HG02938 (cell line): ENCODE results near the gene MEGF9.
"Not testable (repeated sequence)": the region's sequence is repeated elsewhere in the genome, so short reads cannot be mapped to it uniquely, and the experiment has no call there.

ENCODE experiments used
- ATAC-seq: cut with Tn5 transposase; IDR thresholded peaks from one replicate; pipeline ENCODE4 v1.9.1; 2021; ENCODE audit warnings: mild to moderate bottlenecking, moderate library complexity; ENCODE audit not compliant: unreplicated experiment

Gene MEGF9

DNA sequence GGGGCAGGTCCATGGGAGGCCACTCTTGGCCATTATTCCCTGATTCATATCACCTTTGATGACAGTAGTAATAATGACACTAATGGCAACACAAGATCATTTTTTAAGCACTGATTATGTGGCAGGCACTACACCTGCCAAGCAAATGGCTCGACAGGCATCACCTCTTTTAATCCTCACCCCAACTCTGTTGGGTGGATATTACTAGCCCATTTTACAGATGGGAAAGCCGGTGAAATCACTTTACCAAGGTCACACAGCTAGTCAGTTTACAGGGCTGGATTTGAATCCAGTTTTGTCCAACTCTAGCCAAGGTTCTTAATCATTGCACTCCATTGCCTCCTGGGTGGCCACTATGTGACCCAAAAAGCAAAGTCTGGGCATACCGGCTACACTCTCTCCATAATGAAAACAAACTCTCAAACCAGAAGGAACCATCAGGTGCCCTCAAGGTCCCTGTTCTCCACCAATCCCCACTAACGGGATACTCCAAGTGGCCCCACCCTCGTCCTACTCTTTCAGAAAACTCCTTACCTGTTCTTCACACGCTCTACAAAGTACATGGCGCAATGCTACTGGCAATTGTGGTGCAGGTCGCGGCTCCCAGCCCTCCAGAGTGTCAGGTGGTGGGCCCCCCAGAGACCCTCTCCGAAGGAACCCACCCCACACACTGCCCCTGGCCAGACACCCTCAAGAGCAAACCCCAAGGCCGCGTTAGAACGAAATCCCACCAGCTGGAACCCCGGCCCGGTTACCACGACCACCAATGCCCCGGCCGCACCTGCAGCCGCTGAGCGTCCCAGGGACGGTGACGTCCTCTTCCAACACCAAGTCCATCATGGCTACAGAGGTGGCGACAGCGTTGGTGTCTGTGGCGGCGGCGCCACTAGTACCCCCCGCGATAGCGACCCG, 134.9 kb downstream of the MEGF9 start:
- ATAC-seq: peak; percentile 32

DNA sequence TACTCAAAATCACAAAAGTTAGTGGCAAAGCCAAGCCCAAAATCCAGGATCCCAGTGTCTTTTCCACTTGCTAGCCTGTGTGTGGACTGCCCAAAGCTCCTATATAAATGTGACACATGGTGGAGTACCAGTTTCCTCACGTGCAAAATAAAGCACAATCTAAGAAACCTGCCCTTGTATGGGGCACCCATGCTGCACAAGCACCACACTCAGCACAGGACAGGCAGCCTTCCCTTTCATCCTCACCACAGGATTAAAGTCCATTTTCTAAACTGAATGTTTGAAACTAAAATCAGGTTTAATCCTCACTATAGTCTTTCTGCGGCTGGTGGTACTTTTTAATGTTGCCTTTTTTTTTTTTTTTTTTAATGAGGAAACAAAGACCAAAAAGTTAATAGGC, 139.8 kb downstream of the MEGF9 start:
- ATAC-seq: no peak

DNA sequence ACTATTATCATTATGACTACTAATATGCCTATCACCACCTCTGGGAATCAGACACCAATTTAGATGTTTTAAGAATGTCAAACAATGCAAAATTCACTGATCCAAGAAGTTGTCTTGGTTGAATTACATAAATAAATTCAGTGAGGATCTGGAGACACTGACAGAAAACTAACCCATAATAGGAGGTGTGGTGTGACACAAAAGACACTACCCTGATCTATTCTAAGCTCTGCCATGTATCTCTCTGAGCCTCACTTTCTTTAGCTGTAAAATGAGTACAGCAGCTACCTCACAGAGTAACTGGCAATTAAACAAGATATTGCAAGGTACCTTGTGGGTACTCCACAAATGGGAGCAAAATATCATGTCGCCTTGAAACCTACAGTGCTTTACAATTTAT, 141.8 kb downstream of the MEGF9 start:
- no peak for ATAC-seq

DNA sequence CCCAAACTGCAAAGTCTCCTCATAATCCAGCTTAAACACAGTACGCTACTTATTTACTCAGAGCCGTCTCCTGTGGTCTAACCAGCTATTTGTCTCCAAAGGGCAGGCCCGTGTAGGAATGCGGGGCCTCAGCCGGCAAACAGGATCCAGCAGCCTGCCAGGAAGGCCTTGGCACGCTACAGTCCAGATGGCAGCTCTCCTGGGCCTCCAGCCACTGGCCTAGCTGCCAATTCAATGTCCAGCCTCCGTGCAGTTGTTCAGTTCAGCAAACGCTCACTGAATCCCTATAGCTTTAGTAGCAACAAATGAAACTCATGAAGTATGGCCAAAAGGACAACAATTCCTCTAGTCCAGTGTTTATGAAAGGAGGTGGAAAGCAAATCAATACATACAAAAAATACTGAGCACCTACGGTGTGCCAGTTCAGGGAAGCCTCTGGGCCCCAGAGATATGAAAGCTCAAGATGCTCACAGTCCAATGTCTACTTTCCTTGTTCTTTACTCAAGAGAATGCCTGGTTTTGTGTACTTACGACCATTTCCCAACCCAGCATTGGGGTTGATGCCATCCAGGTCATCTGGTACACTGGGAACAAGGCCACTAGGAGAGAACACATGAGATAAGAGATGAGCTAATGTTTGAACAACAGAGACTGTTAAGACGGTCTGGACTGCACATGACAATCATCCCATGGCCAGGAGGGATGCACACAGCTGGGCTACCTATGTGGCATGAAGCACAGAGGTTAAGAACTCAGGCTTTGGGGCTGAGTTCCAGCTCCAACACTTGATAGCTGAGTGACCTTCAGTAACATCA, 142.6 kb downstream of the MEGF9 start:
- ATAC-seq: no peak

DNA sequence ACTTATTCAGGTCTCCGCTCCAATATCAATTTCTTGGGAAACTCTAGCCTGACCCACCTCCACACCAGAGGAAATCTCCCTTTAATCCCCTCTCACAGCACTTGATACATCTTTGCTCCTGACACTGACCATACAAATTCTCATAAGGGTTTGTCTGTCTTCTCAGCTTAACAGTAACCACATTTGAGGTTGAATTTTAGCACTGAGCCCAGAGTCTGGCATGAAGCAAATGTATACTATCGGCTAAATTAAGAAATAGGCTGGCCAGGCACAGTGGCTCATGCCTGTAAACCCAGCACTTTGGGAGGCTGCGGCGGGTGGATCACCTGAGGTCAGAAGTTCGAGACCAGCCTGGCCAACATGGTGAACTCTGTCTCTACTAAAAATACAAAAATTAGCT, 144.0 kb downstream of the MEGF9 start:
- ATAC-seq: no peak

DNA sequence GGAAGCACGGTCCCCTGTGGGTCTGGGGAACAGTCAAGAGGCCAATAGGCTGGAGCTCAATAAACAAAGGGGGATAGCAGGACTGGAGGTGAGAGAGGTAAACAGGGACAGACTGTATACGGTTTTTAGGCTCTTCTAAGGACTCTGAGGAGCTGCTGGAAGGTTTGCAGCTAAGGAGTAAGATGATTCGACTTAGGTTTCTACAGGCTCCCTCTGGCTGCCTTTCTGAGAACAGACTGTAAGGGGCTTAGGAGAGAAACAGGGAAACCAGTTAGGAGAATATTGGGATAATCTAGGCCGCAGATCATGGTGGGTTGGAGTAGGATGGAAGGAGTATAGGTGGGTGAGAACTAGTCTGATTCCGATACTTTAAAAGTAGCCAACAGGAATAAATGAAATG, 144.7 kb downstream of the MEGF9 start:
- ATAC-seq: no peak

DNA sequence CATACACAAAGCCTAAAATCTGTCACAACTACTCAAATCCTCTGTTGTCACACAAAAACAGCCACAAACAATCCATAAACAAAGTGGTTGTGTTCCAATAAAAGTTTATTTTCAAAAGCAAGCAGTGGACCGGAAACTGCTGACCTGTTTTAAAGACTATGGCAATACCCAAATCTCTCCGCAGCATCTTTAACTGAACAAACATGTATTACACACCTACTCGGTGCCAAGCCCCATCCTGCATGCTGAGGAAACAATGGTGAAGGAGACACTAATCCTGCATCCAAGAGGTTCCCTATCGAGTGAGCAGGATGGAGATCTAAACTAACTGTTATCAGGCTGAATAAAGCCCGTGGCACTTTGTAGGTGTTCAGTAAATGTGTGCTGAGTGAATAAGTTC, 145.5 kb downstream of the MEGF9 start:
- ATAC-seq: no peak

DNA sequence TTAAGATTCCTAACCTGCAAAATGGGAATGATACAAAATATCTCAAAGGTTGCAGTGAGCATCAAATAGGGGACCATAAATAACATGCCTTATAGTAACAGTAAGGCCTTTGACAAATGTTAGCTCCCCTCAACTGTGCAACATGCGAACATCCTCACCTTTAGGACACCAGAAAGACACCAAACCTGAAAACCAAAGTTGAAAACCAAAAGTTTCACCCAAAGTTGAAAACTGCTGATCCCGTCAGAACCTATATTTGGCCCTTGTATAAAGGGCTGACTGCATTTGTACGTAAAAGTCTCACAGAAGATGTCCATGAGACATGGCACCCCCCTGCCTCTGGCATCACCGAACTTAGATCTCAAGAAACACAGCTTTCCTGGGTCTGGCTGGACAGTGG, 146.4 kb downstream of the MEGF9 start:
- no peak for ATAC-seq

DNA sequence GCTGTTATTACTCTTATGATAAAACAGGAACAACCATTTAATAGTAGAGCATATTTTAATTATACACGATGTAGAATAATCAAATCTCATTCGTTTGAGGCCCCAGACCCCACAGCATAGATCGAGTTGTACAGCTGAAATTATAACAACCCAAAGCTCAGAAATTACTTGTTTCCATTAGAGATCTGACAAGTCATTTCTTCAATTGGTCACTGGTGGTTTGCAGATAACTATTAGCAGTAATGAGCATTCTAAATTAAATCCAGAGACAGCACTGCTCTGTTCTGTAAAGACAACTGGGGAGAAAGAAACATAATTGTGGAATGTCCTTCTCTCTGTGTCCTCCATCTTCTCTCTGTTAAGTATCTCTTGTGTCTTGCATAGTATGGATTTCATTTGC, 147.2 kb downstream of the MEGF9 start:
- no peak for ATAC-seq

DNA sequence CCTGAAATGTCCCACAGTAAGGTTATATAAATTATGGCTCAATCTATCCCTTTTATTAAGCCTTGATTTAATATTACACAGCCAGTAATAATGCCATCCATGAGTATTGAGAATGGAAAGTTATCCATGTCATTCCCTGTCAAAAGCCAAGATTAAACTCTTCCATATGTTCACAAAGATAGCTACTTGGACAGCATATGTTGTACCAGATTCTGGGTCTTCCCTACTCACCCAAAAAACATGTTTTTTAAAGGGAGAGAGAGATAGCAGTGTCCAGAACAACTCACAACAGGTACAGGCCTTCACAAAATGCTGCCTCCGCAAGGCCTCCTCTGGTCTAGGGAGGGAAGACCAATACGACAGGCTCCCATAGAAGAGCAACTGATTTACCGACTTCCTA, 149.7 kb downstream of the MEGF9 start:
- no peak for ATAC-seq

DNA sequence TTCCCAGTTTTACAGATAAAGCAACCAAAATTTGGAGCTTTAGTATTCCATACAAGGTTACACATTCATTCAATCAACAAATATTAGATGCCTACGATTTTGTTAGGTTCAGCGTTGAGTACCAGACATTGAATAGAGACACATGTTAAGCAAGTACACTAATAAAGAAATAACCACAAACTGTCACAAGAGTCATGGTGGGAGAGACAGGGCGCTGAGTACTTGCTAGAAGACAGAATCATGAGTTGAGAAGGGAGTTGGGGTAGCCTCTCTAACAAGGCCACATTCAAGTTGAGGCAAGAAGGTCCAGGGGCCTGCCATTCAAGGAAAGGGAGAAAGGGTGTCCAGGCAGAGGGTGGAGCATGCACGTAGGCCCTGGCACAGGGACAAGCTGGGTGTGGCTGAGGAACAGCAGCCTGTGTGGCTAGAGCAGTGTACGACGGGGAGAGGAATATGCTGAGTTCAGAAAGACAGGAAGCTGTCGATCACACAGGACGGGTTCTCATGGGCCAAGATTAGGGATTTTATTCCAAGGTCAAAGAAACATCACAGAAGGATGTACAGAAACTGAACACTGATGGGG, 151.3 kb downstream of the MEGF9 start:
- ATAC-seq: no peak

DNA sequence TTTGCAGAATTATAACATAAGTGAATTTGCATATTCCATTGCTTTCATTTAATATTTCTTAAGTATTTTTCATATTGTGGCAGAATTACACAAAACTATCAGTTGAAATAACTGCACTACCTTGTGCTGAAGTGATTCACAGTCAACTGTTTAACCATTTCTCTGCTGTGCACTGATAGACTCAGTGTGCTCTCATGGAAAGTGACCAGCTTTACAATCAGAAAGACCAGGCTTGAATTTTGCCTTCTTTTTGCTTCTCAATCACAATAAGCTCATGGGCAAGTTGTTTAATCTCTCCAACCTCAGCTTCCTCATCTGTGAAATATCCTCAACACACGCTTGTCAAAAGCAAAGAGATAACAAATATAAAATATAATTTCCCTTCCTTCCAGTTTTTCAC, 152.6 kb downstream of the MEGF9 start:
- ATAC-seq: no peak

DNA sequence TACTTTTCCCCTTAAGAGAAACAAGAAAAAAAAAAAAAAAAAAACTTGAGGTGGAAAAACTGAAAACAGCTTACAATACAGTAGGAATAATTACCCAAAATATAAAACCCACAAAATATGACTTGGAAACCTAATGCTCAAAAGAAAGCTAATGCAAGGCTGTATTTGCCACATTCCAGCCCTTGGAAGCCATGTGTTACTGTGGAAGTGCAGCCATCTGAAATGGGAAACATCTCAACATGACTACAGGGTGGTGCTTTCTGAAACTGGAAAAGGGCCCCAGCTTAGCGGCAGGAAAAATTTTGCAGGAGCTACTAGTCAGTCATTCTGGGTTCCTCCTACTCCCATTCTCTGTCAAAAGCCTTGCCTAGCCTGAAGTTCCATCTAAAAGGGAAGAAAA, 154.7 kb downstream of the MEGF9 start:
- no peak for ATAC-seq

DNA sequence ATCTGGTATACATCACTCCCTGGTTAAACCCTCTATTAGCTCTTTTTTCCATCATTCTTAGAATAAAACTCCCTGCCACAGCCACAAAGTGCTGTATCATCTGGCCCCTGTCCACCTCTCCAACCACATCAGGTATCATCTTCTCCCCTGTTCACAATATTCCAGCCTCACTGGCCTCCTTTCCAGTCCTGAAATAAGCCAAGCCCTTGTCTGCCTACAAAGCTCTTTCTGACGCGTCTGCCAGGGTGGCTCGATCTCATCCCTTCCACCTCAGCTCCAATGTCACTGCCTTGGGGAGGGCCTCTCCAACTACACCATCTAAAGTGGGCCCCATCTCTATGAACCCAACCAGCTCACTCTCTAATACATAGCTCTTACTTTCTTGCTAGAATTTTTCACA, 155.8 kb downstream of the MEGF9 start:
- no peak for ATAC-seq

DNA sequence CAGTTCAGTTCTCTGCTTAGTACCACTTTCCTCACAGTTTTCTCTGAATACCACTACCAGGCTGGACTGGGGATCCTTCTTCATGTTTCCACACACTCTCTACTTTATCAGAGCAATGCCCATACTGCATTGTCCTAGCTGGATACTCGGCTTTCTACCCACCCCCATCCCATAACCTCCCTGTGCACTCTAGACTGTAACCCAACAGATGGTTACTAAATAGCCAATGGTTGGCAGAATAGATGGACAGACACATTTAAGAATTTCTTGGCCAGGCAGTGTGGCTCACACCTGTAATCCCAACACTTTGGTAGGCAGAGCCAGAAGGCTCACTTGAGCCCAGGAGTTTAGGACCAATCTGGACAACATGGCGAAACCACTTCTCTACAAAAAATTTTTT, 157.1 kb downstream of the MEGF9 start:
- no peak for ATAC-seq

DNA sequence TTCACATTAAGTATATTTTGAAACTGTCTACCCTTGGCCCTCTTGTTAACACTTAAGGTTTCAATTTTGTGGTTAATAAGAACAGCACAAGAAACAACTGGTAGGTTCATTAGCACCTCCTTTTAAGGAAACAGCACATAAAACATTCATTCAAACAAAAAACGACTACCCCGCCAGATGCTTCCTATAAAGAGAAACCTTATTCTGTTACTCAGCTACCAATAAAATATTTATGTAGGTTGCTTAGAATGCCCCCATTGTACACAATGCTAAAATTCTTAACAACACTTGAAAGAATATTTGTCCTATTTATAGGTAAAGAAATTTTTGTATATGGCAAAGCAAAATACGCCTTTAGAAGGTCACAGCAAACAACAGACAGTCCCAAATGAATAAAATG, 157.5 kb downstream of the MEGF9 start:
- ATAC-seq: no peak

DNA sequence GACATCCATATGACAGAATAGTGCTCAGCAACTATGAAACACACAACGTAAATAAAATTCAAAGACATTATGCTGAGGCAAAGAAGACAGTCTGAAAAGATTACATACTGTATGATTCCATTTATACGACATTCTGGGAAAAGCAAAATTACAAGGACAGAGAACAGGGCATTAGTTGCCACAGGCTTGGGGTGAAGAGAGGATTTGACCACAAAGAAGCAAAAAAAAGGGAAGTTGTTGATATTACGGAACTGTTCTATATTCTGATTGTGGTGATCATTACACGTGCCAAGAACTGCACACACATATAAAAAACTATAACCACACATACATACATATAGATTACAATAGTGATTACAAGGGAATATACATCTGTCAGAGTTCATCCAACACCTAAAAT, 158.4 kb downstream of the MEGF9 start:
- ATAC-seq: no peak

DNA sequence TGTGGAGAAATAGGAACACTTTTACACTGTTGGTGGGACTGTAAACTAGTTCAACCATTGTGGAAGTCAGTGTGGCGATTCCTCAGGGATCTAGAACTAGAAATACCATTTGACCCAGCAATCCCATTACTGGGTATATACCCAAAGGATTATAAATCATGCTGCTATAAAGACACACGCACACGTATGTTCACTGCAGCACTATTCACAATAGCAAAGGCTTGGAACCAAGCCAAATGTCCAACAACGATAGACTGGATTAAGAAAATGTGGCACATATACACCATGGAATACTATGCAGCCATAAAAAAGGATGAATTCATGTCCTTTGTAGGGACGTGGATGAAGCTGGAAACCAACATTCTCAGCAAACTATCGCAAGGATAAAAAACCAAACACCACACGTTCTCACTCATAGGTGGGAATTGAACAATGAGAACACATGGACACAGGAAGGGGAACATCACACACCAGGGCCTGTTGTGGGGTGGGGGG, 162.0 kb downstream of the MEGF9 start:
- not testable (repeated sequence) for ATAC-seq
